Renal cortex interstitium (tissue), 3 donors: Measurements from ENCODE around the gene CD40. TPM values are rescaled to one million over a fixed set of nuclear protein-coding genes. Genes with fewer than 3 reads are reported as not detected.

ENCODE experiments used
- polyA plus RNA-seq, 3 donors: library from polyadenylated mRNA; unstranded; fragments of 120-200 nt; gene quantifications; one replicate each; pipeline ENCODE4 v1.2.1, GENCODE V29; 2013; ENCODE audit not compliant: insufficient read length in 3 of 3

CD40 gene
- polyA plus RNA-seq, 3 donors = 4.1 to 5.7 (median 5.3) TPM

Other genes with a start within 250 kb of the CD40 start
- 10 to 100 TPM; 15.3 to 18.9 (median 16.6) TPM for gene ZSWIM1, start 237.1 kb upstream of the CD40 start, polyA plus RNA-seq
- 1 to 10 TPM; 2.7 to 7.2 (median 3.5) TPM for gene SPATA25, start 230.7 kb upstream of the CD40 start, polyA plus RNA-seq
- 1 to 10 TPM; 4.7 to 9.8 (median 7.5) TPM for gene NEURL2, start 227.1 kb upstream of the CD40 start, polyA plus RNA-seq
- 100 to 1,000 TPM; 120 to 166 (median 127) TPM for gene CTSA, start 227.0 kb upstream of the CD40 start, polyA plus RNA-seq
- gene PLTP, start 206.2 kb upstream of the CD40 start, polyA plus RNA-seq = 100 to 1,000 TPM; 115 to 141 (median 141) TPM
- gene PCIF1, start 183.6 kb upstream of the CD40 start, polyA plus RNA-seq = 10 to 100 TPM; 44.7 to 52.7 (median 44.9) TPM
- gene ZNF335, start 146.1 kb upstream of the CD40 start, polyA plus RNA-seq = 10 to 100 TPM; 10.4 to 18.5 (median 14.4) TPM
- under 1 TPM; 0.45 to 0.89 (median 0.61) TPM for gene MMP9, start 109.4 kb upstream of the CD40 start, polyA plus RNA-seq
- 1 to 10 TPM; 1.5 to 2.6 (median 2.5) TPM for gene SLC12A5, start 89.1 kb upstream of the CD40 start, polyA plus RNA-seq
- 10 to 100 TPM; 50.8 to 60.5 (median 57.0) TPM for gene NCOA5, start 28.4 kb upstream of the CD40 start, polyA plus RNA-seq
- gene CDH22, start 190.2 kb downstream of the CD40 start, polyA plus RNA-seq = under 1 TPM in 1 of 3 donors, not detected in 2; 0.04 TPM